ENCODE results near the gene MBD4.

GRCh38 chr3:129461022-129461421 lies 21.3 kb upstream of the MBD4 start:
- TF ChIP-seq POLR2A (IDR thresholded peaks at IDR 0.05) (no peak), CTCF (IDR thresholded peaks at IDR 0.05) (no peak)

All from thyroid gland (tissue), 4 donors.